BLaER1 treated with 17β-estradiol and CSF1 and Interleukin-3, amounts not matched to agents 10 nM and 100 nM (cell line): ENCODE results near the gene UNC13D.
A peak's percentile ranks its signal among the peaks of the same experiment; 100 is the strongest.

Experiments
- H3K27ac ChIP-seq, 11 experiments: shearing (Covaris generic); formaldehyde crosslinking; 2 replicates each; pipeline ENCODE4 v1.8.1; 2022
- H3K27me3 ChIP-seq, 11 experiments: shearing (Covaris generic); formaldehyde crosslinking; 2 replicates each; pipeline ENCODE4 v1.8.1; 2022
- H3K36me3 ChIP-seq, 11 experiments: shearing (Covaris generic); formaldehyde crosslinking; 2 replicates each; pipeline ENCODE4 v1.8.1; 2022
- H3K4me1 ChIP-seq, 10 experiments: shearing (Covaris generic); formaldehyde crosslinking; 2 replicates each; pipeline ENCODE4 v1.8.1; 2022
- H3K4me2 ChIP-seq, 11 experiments: shearing (Covaris generic); formaldehyde crosslinking; 2 replicates each; pipeline ENCODE4 v1.8.1; 2022
- H3K4me3 ChIP-seq, 10 experiments: shearing (Covaris generic); formaldehyde crosslinking; 2 replicates each; pipeline ENCODE4 v1.8.1; 2022
- H3K9ac ChIP-seq, 11 experiments: shearing (Covaris generic); formaldehyde crosslinking; 2 replicates each; pipeline ENCODE4 v1.8.1; 2022
- H3K9me3 ChIP-seq, 11 experiments: shearing (Covaris generic); formaldehyde crosslinking; replicated peaks in 1 of 11; 2 replicates each; pipeline ENCODE4 v1.8.1; 2022
- H4K20me1 ChIP-seq, 11 experiments: shearing (Covaris generic); formaldehyde crosslinking; 2 replicates each; pipeline ENCODE4 v1.8.1; 2022
- Cebpa-rat ChIP-seq, 11 experiments: shearing (Covaris generic); IDR thresholded peaks; 2 replicates each; pipeline ENCODE4 v1.8.1; 2022

UNC13D gene

DNA sequence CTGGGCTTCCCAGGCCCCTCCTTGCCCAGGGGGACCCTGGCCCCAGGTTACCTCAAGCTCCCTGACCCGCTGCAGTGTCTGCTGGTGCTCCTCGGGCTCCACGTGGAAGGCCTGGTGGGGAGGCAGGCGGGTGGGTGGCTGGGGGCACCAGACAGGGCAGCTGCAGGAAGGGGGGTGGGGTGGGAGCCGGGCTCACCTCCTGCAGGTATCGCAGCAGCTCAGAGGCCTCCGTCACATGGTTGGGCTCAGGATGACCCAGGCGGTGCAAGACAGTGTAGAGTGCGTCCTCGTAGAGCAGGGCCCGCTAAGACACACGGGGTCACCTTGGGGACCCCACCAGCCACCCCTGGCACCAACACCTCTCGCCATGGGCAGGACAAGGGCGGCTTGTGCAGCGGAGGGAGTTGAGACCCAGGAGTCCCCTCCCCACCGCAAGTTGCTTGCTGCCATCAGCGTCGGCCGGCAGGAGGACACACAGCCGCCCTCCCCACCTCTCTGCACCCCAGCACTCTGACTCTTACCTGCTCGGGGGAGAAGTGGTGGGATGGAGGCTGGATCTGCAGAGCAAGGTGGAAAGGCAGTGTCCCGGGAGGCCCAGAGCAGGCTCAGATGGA is 1.1 kb downstream of the UNC13D start:
- no peak for TF ChIP-seq Cebpa-rat (IDR thresholded peaks at IDR 0.05)
- H3K4me2 ChIP-seq, result peak overlapping the region; percentile 88 to 99 (median 97)
- H3K4me1 ChIP-seq, result peaks cover 41 to 79% (median 70%) of the 10 kb centered on the region in 10 experiments
- H3K4me3 ChIP-seq, result peak overlapping the region; percentile 68 to 80 (median 72)
- no peaks in the 10 kb centered on the region for H3K27me3 ChIP-seq
- peak overlapping the region; percentile 87 to 95 (median 91) for H3K9ac ChIP-seq
- peaks cover 43 to 69% (median 57%) of the 10 kb centered on the region in 11 experiments for H3K36me3 ChIP-seq
- peak overlapping the region; percentile 85 to 95 (median 94); a peak in 21 of 22 replicates for H3K27ac ChIP-seq
- peaks cover 0 to 24% (median 0%) of the 10 kb centered on the region in 11 experiments; a peak in 11 of 22 replicates for H4K20me1 ChIP-seq
- H3K9me3 ChIP-seq, result no peaks in the 10 kb centered on the region

DNA sequence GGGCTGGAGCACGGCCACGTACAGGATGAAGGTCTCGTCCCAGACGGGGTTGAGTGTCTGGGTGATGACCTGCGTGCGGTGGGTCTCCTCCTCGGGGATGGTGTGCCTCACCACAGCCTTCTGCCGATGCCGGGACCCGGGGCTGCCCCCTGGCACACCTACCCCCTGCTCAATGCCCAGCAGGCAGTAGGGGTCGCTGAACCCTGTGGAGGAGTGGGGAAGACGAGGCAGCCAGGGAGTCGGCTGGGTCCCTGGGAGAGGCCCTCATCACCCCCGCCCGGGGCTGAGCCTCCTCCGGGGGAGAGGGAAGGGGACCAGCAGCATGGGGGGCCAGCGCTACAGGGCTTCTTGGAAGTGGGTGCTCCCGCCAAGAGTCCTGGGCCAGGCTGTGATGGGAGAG is 1.8 kb downstream of the UNC13D start:
- peaks cover 48 to 83% (median 73%) of the 10 kb centered on the region in 10 experiments for H3K4me1 ChIP-seq
- peak overlapping the region; percentile 88 to 99 (median 97) for H3K4me2 ChIP-seq
- H3K27ac ChIP-seq, result peak overlapping the region in 9 of 11 experiments; percentile 22 to 95 (median 94); a peak in 16 of 22 replicates
- no peaks in the 10 kb centered on the region for H3K27me3 ChIP-seq
- peaks cover 0 to 30% (median 0%) of the 10 kb centered on the region in 11 experiments; a peak in 11 of 22 replicates for H4K20me1 ChIP-seq
- peaks cover 36 to 69% (median 57%) of the 10 kb centered on the region in 11 experiments for H3K36me3 ChIP-seq
- no peaks in the 10 kb centered on the region for H3K9me3 ChIP-seq
- H3K4me3 ChIP-seq, result peak overlapping the region in 8 of 10 experiments; percentile 68 to 80 (median 75); a peak in 12 of 20 replicates
- peak overlapping the region; percentile 87 to 95 (median 91); a peak in 21 of 22 replicates for H3K9ac ChIP-seq
- TF ChIP-seq Cebpa-rat (IDR thresholded peaks at IDR 0.05), result no peak

DNA sequence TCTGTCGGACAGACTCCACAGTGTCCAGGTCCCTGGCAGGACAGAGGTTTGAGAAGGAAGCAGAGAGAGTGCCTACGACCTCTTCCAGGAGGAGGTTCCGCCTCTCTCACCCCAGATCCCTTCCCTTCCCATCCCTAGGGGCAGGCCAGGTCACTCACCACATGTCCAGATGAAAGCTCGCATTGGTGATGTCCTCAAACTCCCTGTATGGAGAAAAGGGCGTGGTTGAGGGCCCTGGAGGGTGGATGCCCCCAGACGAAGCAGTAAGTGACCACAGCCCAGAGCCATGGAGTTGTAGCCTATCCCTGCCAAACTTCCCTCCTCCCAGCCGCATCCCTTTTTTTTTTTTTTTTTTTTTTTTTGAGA is 3.4 kb downstream of the UNC13D start:
- Histone ChIP-seq H3K9ac (peak overlapping the region in 2 of 11 experiments; percentile 19 to 23; a peak in 2 of 22 replicates), H3K27ac (no peak overlapping the region), H3K27me3 (no peaks in the 10 kb centered on the region), H4K20me1 (peaks cover 0 to 45% (median 7%) of the 10 kb centered on the region in 11 experiments; a peak in 14 of 22 replicates), H3K9me3 (no peaks in the 10 kb centered on the region), H3K36me3 (peaks cover 33 to 69% (median 58%) of the 10 kb centered on the region in 11 experiments), H3K4me2 (peak overlapping the region in 2 of 11 experiments; percentile 19 to 24; a peak in 1 of 22 replicates), H3K4me1 (peaks cover 48 to 83% (median 72%) of the 10 kb centered on the region in 10 experiments), H3K4me3 (no peak overlapping the region)
- TF ChIP-seq Cebpa-rat (IDR thresholded peaks at IDR 0.05), result no peak

DNA sequence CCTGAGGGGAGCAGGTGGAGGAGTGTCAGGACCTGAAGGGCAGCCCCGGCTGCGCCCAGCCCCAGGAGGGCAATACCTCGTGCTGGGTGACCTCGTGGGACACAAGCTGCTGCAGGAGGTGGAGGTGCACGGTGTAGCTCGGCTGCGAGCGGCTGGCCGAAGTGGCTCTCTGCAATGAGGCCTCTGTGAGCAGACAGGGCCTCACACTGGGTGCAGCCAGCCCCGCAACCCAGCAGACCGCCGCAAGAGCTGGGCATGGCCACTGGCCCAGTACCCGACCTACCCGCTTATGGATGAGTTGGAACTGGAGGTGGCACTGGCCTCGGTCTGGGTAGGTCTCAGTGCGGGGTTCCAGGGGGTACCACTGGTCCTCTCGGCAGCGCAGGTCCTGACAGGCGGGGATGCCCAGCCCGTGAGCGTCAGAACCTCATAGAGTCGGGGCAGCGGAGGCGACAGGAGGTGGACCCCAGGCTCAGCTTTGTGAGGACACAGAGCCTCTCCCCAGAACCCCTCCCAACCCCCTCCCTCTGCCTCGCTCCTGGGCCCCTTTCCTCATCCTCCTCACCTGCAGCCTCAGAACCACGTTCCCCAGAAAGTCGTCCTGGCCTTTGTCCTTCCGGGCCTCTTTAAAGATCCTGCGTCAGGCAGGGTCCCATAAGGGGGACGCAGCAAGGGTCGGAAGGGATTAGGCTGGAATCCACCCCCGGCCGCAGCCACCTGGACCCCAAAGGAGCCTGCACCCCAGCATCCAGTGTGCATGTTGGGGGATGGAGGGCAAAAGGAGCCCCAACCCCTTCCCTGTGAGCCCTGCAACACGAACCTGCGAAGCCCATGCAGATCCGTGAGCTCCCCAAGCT is 4.0 kb downstream of the UNC13D start:
- H3K4me1 ChIP-seq, result peaks cover 48 to 83% (median 72%) of the 10 kb centered on the region in 10 experiments
- no peak for TF ChIP-seq Cebpa-rat (IDR thresholded peaks at IDR 0.05)
- peaks cover 33 to 72% (median 64%) of the 10 kb centered on the region in 11 experiments for H3K36me3 ChIP-seq
- no peaks in the 10 kb centered on the region for H3K9me3 ChIP-seq
- no peaks in the 10 kb centered on the region for H3K27me3 ChIP-seq
- peaks cover 0 to 52% (median 13%) of the 10 kb centered on the region in 11 experiments; a peak in 15 of 22 replicates for H4K20me1 ChIP-seq
- peak overlapping the region in 3 of 11 experiments; percentile 13 to 24 (median 19); a peak in 1 of 22 replicates for H3K4me2 ChIP-seq
- peak overlapping the region in 2 of 11 experiments; percentile 23 to 45; a peak in 4 of 22 replicates for H3K9ac ChIP-seq
- no peak overlapping the region for H3K27ac ChIP-seq
- no peak overlapping the region for H3K4me3 ChIP-seq

DNA sequence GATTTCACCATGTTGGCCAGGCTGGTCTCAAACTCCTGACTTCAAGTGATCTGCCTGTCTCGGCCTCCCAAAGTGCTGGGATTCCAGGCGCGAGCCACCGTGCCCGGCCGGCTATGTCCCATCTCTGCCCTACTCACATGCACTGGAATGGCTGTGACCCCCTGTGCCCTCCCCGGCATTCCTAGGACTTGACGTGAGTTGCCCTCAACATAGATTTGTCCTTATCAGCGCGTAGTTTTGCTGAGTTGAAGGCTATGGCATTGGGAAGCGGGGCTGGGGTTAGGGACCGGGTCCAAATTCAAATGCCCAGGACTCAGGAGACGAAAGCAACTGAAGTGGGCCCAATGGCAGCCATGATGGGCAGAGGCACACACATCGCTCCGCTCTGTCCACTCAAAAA is 5.8 kb downstream of the UNC13D start:
- H3K27ac ChIP-seq, result peak overlapping the region in 1 of 11 experiments; percentile 31; a peak in 1 of 22 replicates
- no peaks in the 10 kb centered on the region for H3K27me3 ChIP-seq
- H3K4me1 ChIP-seq, result peaks cover 60 to 87% (median 76%) of the 10 kb centered on the region in 10 experiments
- no peak overlapping the region for H3K4me3 ChIP-seq
- no peak for TF ChIP-seq Cebpa-rat (IDR thresholded peaks at IDR 0.05)
- peaks cover 0 to 69% (median 29%) of the 10 kb centered on the region in 11 experiments; a peak in 17 of 22 replicates for H4K20me1 ChIP-seq
- no peaks in the 10 kb centered on the region for H3K9me3 ChIP-seq
- peak overlapping the region in 1 of 11 experiments; percentile 52; a peak in 1 of 22 replicates for H3K9ac ChIP-seq
- H3K36me3 ChIP-seq, result peaks cover 40 to 89% (median 82%) of the 10 kb centered on the region in 11 experiments
- H3K4me2 ChIP-seq, result peak overlapping the region; percentile 21 to 91 (median 79); a peak in 18 of 22 replicates

DNA sequence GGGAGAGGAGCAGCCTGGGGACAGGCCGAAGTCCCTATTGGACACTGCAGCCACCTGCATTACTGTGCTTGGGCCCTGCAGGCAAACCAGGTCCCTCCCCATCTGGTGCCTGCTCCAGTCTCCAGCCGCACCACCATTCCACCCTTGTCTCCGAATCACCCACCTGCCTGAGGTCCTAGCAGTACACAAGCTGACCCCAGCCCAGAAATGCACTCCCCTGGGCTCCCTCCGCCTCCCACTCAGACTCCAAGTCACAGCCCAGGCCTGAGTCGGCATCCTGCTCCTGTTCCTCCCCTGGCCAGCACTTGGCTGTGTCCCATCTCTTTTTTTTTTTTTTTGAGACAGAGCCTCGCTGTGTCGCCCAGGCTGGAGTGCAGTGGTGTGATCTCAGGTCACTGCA is 6.3 kb downstream of the UNC13D start:
- Histone ChIP-seq H3K27me3 (no peaks in the 10 kb centered on the region), H4K20me1 (peaks cover 0 to 74% (median 29%) of the 10 kb centered on the region in 11 experiments; a peak in 17 of 22 replicates), H3K36me3 (peaks cover 40 to 93% (median 83%) of the 10 kb centered on the region in 11 experiments), H3K4me1 (peaks cover 65 to 87% (median 76%) of the 10 kb centered on the region in 10 experiments), H3K9me3 (no peaks in the 10 kb centered on the region), H3K4me3 (no peak overlapping the region), H3K9ac (peak overlapping the region in 4 of 11 experiments; percentile 26 to 52 (median 38); a peak in 5 of 22 replicates), H3K27ac (peak overlapping the region in 2 of 11 experiments; percentile 21 to 31; a peak in 1 of 22 replicates), H3K4me2 (peak overlapping the region; percentile 21 to 91 (median 79))
- no peak for TF ChIP-seq Cebpa-rat (IDR thresholded peaks at IDR 0.05)

DNA sequence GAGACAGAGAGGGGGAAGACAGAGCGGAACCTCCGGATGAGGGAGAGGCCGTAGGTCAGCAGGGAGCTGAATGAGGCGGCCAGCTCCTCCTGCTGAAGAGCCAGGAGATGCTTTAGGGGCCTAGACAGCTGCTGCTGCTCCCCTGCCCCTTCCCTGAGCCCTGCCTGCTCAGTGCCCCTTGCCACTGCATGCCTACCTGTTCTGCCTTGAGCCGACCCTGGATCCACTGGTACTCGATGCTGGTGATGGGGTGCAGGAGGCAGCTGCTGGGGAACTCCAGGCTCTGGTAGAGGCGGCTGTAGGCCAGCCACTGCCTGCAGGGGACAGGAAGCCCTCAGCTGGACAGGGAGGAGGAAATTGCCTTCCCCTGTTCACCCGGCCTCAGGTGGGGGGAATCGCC is 7.6 kb downstream of the UNC13D start:
- no peaks in the 10 kb centered on the region for H3K9me3 ChIP-seq
- no peaks in the 10 kb centered on the region for H3K27me3 ChIP-seq
- H3K9ac ChIP-seq, result peak overlapping the region in 3 of 11 experiments; percentile 0 to 37 (median 17); a peak in 3 of 22 replicates
- peaks cover 32 to 95% (median 72%) of the 10 kb centered on the region in 11 experiments for H3K36me3 ChIP-seq
- H3K4me1 ChIP-seq, result peaks cover 69 to 89% (median 78%) of the 10 kb centered on the region in 10 experiments
- no peak for TF ChIP-seq Cebpa-rat (IDR thresholded peaks at IDR 0.05)
- H4K20me1 ChIP-seq, result peaks cover 0 to 87% (median 29%) of the 10 kb centered on the region in 11 experiments; a peak in 17 of 22 replicates
- H3K4me2 ChIP-seq, result peak overlapping the region; percentile 32 to 92 (median 81); a peak in 20 of 22 replicates
- H3K4me3 ChIP-seq, result no peak overlapping the region
- peak overlapping the region in 3 of 11 experiments; percentile 30 to 38 (median 36); a peak in 3 of 22 replicates for H3K27ac ChIP-seq

DNA sequence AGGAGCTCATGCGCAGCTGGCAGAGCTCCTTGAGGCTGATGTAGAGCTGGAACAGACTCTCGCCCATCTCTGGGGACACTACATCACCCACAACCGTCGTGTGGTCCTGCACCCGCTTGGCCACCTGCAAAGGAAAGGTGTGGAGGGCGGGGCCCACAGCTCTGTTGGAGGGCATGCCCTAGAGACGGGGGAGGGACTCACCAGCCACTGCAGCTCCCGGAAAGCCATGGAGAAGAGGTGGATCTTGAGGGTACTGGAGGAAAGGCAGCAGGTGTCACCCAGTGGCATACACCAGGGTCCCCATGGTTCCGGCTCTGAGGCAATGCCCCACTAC is 8.6 kb downstream of the UNC13D start:
- H3K4me2 ChIP-seq, result peak overlapping the region; percentile 26 to 93 (median 84); a peak in 20 of 22 replicates
- H4K20me1 ChIP-seq, result peaks cover 0 to 92% (median 29%) of the 10 kb centered on the region in 11 experiments; a peak in 17 of 22 replicates
- H3K27ac ChIP-seq, result no peak overlapping the region
- no peak overlapping the region for H3K4me3 ChIP-seq
- peaks cover 35 to 98% (median 72%) of the 10 kb centered on the region in 11 experiments for H3K36me3 ChIP-seq
- peak overlapping the region in 1 of 11 experiments; percentile 17; a peak in 2 of 22 replicates for H3K9ac ChIP-seq
- H3K27me3 ChIP-seq, result no peaks in the 10 kb centered on the region
- no peaks in the 10 kb centered on the region for H3K9me3 ChIP-seq
- H3K4me1 ChIP-seq, result peaks cover 72 to 90% (median 82%) of the 10 kb centered on the region in 10 experiments
- TF ChIP-seq Cebpa-rat (IDR thresholded peaks at IDR 0.05), result no peak
